Astrocyte (in vitro differentiated cells and primary cell): ENCODE measurements around the gene RPGR.

Experiments used
- EZH2 ChIP-seq: IDR thresholded peaks from 2 replicates; pipeline ENCODE4 v1.6.1; 2012; ENCODE audit warnings: mild to moderate bottlenecking, low read length, inconsistent platforms; ENCODE audit not compliant: insufficient read depth
- TF ChIP-seq, protein P1 (sequence below): IDR thresholded peaks from 2 replicates; pipeline ENCODE4 v1.5.1; 2011; ENCODE audit warnings: low read depth, mild to moderate bottlenecking, inconsistent platforms, low read length, moderate library complexity; ENCODE audit not compliant: insufficient read depth

- TF ChIP-seq, protein P1, sequence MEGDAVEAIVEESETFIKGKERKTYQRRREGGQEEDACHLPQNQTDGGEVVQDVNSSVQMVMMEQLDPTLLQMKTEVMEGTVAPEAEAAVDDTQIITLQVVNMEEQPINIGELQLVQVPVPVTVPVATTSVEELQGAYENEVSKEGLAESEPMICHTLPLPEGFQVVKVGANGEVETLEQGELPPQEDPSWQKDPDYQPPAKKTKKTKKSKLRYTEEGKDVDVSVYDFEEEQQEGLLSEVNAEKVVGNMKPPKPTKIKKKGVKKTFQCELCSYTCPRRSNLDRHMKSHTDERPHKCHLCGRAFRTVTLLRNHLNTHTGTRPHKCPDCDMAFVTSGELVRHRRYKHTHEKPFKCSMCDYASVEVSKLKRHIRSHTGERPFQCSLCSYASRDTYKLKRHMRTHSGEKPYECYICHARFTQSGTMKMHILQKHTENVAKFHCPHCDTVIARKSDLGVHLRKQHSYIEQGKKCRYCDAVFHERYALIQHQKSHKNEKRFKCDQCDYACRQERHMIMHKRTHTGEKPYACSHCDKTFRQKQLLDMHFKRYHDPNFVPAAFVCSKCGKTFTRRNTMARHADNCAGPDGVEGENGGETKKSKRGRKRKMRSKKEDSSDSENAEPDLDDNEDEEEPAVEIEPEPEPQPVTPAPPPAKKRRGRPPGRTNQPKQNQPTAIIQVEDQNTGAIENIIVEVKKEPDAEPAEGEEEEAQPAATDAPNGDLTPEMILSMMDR = no peak
- no peak for TF ChIP-seq EZH2
Observed at GRCh38 chrX:38351346-38351745, 24.0 kb upstream of the RPGR start.
